RWPE1 (cell line): Measurements from ENCODE around the gene RFX4.

ENCODE experiments used
- CTCF ChIA-PET: fragments of 350-600 bp; sonication (Branson Sonifier 250); formaldehyde crosslinking; extraction: SDS; loops from one replicate; lab custom pipeline; 2021; lab: Yijun Ruan, JAX
- POLR2A ChIA-PET: fragments of 400-600 bp; formaldehyde crosslinking; extraction: SDS; loops from one replicate; lab custom pipeline; 2020; ENCODE audit warnings: antibody characterized with exemption; ENCODE audit not compliant: low non-redundant PET; lab: Yijun Ruan, JAX
- DNase-seq: peaks from one replicate; pipeline ENCODE4 v3.0.0; 2012; ENCODE audit warnings: low spot score
- H3K27ac ChIP-seq: fragments of 450-650 bp; 2 replicates; pipeline ENCODE4 v1.5.1; 2017
- TF ChIP-seq, protein P1 (sequence below): fragments of 450-650 bp; conservative IDR thresholded peaks from 2 replicates; pipeline ENCODE4 v1.5.1; 2017; ENCODE audit warnings: low read depth, mild to moderate bottlenecking

The RFX4 gene

DNA sequence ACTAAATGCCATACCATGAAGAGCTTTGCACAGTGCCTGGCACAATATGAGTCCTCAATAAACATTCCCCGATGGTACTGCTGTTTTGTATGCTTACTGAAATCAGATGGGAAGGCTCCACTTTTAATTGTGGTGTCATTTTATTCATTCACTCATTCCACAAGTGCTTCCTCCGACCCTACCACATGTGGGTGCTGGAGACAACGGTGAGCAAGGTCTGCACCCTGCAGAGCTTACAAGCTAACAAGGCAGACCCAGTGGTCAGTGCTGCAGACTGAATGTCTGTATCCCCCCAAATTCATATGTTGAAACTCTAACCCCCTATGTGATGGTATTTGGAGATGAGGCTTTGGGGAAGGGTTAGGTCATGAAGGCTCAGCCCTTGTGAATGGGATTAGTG lies 48.3 kb downstream of the RFX4 start:
- ChIA-PET CTCF (no interaction called here), POLR2A (no interaction called here)
- DNase-seq, result no peak
- TF ChIP-seq, protein P1, sequence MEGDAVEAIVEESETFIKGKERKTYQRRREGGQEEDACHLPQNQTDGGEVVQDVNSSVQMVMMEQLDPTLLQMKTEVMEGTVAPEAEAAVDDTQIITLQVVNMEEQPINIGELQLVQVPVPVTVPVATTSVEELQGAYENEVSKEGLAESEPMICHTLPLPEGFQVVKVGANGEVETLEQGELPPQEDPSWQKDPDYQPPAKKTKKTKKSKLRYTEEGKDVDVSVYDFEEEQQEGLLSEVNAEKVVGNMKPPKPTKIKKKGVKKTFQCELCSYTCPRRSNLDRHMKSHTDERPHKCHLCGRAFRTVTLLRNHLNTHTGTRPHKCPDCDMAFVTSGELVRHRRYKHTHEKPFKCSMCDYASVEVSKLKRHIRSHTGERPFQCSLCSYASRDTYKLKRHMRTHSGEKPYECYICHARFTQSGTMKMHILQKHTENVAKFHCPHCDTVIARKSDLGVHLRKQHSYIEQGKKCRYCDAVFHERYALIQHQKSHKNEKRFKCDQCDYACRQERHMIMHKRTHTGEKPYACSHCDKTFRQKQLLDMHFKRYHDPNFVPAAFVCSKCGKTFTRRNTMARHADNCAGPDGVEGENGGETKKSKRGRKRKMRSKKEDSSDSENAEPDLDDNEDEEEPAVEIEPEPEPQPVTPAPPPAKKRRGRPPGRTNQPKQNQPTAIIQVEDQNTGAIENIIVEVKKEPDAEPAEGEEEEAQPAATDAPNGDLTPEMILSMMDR, result no peak
- H3K27ac ChIP-seq, result no peak overlapping the region

DNA sequence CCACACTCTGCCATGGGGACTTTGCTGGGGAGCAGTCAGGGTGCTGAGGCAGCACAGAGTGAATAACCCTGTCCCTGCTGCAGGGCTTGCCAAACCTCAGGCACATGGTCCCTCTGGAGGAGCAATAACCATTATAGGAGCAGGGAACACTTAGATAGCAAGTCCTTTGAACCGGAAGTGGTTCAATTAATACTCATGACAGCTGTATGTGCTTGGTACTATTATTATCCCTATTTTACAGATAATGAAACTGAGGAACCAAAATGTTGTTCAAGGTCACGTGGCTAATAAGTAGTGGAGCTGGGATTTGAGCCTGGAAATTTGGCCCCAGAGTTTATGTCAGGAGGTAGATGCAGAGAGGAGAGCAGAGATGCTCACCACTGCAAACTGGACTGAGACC lies 49.0 kb downstream of the RFX4 start:
- ChIA-PET POLR2A (no interaction called here), CTCF (no interaction called here)
- no peak overlapping the region for H3K27ac ChIP-seq
- TF ChIP-seq, protein P1, result no peak
- DNase-seq, result no peak

DNA sequence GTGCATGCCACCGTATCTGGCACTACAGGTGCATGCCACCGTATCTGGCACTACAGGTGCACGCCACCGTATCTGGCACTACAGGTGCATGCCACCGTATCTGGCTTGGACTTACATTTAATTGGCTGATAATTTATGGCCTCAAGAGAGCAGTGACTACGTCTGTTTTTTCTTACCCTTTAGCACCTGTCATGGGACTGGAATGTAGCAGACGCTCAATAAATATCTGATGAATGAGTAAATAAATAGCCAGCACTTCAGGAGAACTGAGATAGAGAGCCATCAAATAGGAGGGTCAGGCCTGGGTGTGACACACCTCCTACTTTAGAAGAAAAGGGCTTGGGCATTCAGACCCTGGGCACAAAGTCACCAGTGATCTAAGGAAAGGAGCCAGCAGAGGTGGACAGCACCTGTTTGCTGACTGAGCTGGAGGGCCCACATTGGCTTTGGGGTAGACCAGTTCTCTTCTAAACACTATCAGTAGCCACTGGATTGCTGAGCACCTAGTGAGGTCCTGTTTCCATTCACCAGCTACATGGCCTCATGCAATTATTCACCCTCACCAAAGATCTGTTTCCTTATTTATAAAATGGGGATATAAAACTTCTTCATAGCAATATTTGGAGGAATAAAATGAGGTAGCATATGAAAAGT lies 50.1 kb downstream of the RFX4 start:
- ChIA-PET CTCF (no interaction called here), POLR2A (no interaction called here)
- TF ChIP-seq, protein P1, result no peak
- no peak for DNase-seq
- H3K27ac ChIP-seq, result no peak overlapping the region

DNA sequence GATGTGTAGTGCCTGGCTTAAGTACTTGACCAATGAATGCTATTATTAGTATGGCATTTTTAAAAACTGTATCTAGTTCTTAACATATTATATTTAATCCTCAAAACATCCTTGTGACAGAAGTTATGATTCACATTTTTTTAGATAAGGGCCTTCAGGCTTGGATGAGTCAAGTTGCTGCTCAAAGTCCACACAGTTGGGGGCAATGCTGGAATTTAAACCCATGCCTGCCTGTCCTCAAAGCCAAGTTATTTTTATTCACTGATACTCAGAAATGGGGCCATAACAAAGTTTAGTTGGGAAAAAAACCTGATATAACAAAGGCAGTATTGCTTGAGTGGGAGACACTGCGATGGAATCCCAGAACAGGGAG lies 50.6 kb downstream of the RFX4 start:
- ChIA-PET CTCF (no interaction called here), POLR2A (no interaction called here)
- TF ChIP-seq, protein P1, result no peak
- DNase-seq, result no peak
- H3K27ac ChIP-seq, result no peak overlapping the region

DNA sequence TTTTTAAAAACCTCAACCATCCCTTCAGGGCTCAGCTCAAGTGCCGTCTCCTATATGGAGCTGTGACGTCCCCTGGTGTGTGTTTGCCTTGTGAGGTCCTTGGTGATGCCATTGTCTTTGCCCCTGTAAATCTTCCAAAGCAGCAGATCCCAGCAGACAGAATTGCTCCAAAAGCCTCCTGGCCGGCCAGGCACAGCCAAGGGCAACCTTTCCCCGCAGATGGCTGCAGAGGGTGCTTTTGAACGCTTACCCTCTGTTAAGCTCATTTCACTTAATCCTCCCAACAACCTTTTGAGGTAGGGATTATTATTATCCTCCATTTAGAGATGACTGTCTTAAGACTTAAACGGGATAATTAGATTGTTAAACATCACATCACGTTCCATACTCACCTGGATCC lies 51.4 kb downstream of the RFX4 start:
- POLR2A ChIA-PET, result no interaction called here
- CTCF ChIA-PET, result no interaction called here
- TF ChIP-seq, protein P1, result no peak
- no peak overlapping the region for H3K27ac ChIP-seq
- DNase-seq, result no peak

DNA sequence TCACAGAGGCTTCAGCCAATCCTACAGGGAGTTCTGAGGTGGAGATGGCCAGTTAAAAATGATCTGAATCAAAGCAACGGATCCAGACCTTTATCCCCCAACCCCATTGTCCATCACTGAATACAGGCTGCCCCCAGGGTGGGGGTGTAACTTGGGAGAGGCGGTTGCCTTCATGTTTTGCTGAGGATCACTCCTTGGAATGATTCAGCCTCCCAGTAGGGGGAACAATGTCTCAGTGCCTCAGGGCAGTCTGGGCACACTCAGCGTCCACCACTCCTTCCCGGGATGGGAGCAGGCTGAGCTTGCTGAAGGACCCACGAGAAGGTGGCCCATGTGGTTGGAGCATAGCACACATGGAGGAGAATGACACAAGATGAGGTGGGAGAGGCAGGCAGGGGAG lies 60.2 kb downstream of the RFX4 start:
- H3K27ac ChIP-seq, result no peak overlapping the region
- ChIA-PET POLR2A (no interaction called here), CTCF (no interaction called here)
- TF ChIP-seq, protein P1, result no peak
- no peak for DNase-seq
